Endothelial cell of umbilical vein (primary cell): ENCODE data around the gene SWI5. TPM values are rescaled to one million over a fixed set of nuclear protein-coding genes. Genes with fewer than 3 reads are reported as not detected.

Experiments used
- BruUV-seq: library from RNA; stranded (reverse); fragments of 400-500 nt; replicated peaks from 2 replicates; lab custom pipeline; 2021; lab: Mats Ljungman, UMichigan
- CTCF ChIA-PET: fragments of 300-600, 350-600 bp; sonication (Branson Sonifier 250); formaldehyde crosslinking; loops from one replicate; lab custom pipeline; 2021; ENCODE audit warnings: antibody characterized with exemption, inconsistent platforms; lab: Charles Lee
- POLR2A ChIA-PET: fragments of 300-600, 350-600 bp; sonication (Branson Sonifier 250); formaldehyde crosslinking; loops from one replicate; lab custom pipeline; 2021; ENCODE audit warnings: antibody characterized with exemption, inconsistent platforms; lab: Charles Lee
- DNase-seq: peaks from one replicate; pipeline ENCODE4 v3.0.0-alpha.2; 2011; ENCODE audit warnings: low read depth, low spot score
- FAIRE-seq: peaks from 2 replicates; lab custom pipeline; 2011; peaks lifted over from hg19 to GRCh38; lab: Jason Lieb, UNC
- H2AFZ ChIP-seq: 2 replicates; pipeline ENCODE4 v1.6.0; 2012; ENCODE audit warnings: low read depth, low read length, control low read depth, inconsistent platforms
- H3K27ac ChIP-seq: 2 replicates; pipeline ENCODE4 v1.5.1; 2011; ENCODE audit warnings: low read depth, mild to moderate bottlenecking, control low read depth, low read length, moderate library complexity; ENCODE audit not compliant: insufficient read depth
- H3K27me3 ChIP-seq, 2 experiments: 2 replicates each; pipeline versions ENCODE4 v1.6.0 to v1.6.1; 2011; ENCODE audit warnings: low read length in 2 of 2, mixed read lengths in 1 of 2; ENCODE audit not compliant: control insufficient read depth in 2 of 2, insufficient read depth in 2 of 2
- H3K36me3 ChIP-seq, 2 experiments: 2 replicates in 1 of 2; 3 replicates in 1 of 2; pipeline ENCODE4 v1.5.1; 2011; ENCODE audit warnings: low read length in 2 of 2, mild to moderate bottlenecking in 1 of 2, moderate library complexity in 1 of 2; ENCODE audit not compliant: control insufficient read depth in 2 of 2, insufficient read depth in 2 of 2; ENCODE audit errors: extremely low read depth in 1 of 2
- H3K4me1 ChIP-seq: 3 replicates; pipeline ENCODE4 v1.5.1; 2011; ENCODE audit warnings: mild to moderate bottlenecking, low read length; ENCODE audit not compliant: control insufficient read depth, insufficient read depth; ENCODE audit errors: extremely low read depth
- H3K4me2 ChIP-seq: 2 replicates; pipeline ENCODE4 v1.6.1; 2011; ENCODE audit warnings: low read length, control low read depth, mixed read lengths; ENCODE audit not compliant: insufficient read depth
- H3K4me3 ChIP-seq, 3 experiments: fragments of 200-600 bp in 1 of 3; sonication (generic), shearing (Covaris generic) in 1 of 3; replicated peaks in 1 of 3; 2 replicates each; pipeline ENCODE4 v1.5.1; 2011 to 2016; ENCODE audit warnings: control low read depth in 3 of 3, low read length in 3 of 3, mild to moderate bottlenecking in 2 of 3, inconsistent platforms in 1 of 3, low read depth in 1 of 3, moderate library complexity in 1 of 3; ENCODE audit not compliant: insufficient read depth in 1 of 3
- H3K79me2 ChIP-seq: 2 replicates; pipeline ENCODE4 v1.6.0; 2012; ENCODE audit warnings: low read length, inconsistent platforms; ENCODE audit not compliant: control insufficient read depth, insufficient read depth
- H3K9ac ChIP-seq: replicated peaks from 2 replicates; pipeline ENCODE3; 2011; ENCODE audit warnings: low read length, control low read depth; ENCODE audit not compliant: insufficient read depth; ENCODE audit errors: extremely low read depth
- H3K9me1 ChIP-seq: replicated peaks from 3 replicates; pipeline ENCODE4 v1.6.0; 2011; ENCODE audit warnings: mild to moderate bottlenecking, low read length; ENCODE audit not compliant: control insufficient read depth, insufficient read depth; ENCODE audit errors: extremely low read depth
- H3K9me3 ChIP-seq: replicated peaks from 2 replicates; pipeline ENCODE4 v1.5.1; 2012; ENCODE audit warnings: low read length, inconsistent platforms; ENCODE audit not compliant: control insufficient read depth, insufficient read depth
- H4K20me1 ChIP-seq: replicated peaks from 2 replicates; pipeline ENCODE3; 2011; ENCODE audit warnings: mild to moderate bottlenecking, low read length; ENCODE audit not compliant: control insufficient read depth, insufficient read depth; ENCODE audit errors: extremely low read depth
- CTCF ChIP-seq, 2 donors: IDR thresholded peaks; 1 replicate in 1 of 2; 2 replicates in 1 of 2; pipeline ENCODE4 v1.5.1; 2011; ENCODE audit warnings: low read length in 2 of 2, mild to moderate bottlenecking in 2 of 2, moderate library complexity in 2 of 2, control low read depth in 1 of 2, inconsistent platforms in 1 of 2, low read depth in 1 of 2; ENCODE audit not compliant: insufficient read depth in 1 of 2; ENCODE audit errors: extremely low read depth in 1 of 2
- EZH2 ChIP-seq: IDR thresholded peaks from 2 replicates; pipeline ENCODE4 v1.6.1; 2012; ENCODE audit warnings: borderline replicate concordance, low read depth, mild to moderate bottlenecking, moderate library complexity, low read length, inconsistent platforms; ENCODE audit not compliant: severe bottlenecking
- FOS ChIP-seq: IDR thresholded peaks from 2 replicates; pipeline ENCODE4 v1.6.1; 2011; ENCODE audit warnings: mild to moderate bottlenecking, low read length, moderate library complexity, borderline replicate concordance; ENCODE audit not compliant: insufficient read depth
- GATA2 ChIP-seq: IDR thresholded peaks from 2 replicates; pipeline ENCODE4 v1.7.0; 2011; ENCODE audit warnings: low read depth, mild to moderate bottlenecking, moderate library complexity, mixed read lengths, low read length; ENCODE audit not compliant: insufficient read length, insufficient read depth
- JUN ChIP-seq: IDR thresholded peaks from 2 replicates; pipeline ENCODE4 v1.6.1; 2011; ENCODE audit warnings: borderline replicate concordance, low read depth; ENCODE audit not compliant: insufficient read length, insufficient read depth
- MAX ChIP-seq: IDR thresholded peaks from 2 replicates; pipeline ENCODE4 v1.6.1; 2011; ENCODE audit not compliant: insufficient read depth, insufficient read length
- MYC ChIP-seq: IDR thresholded peaks from one replicate; pipeline ENCODE4 v1.6.1; 2011; ENCODE audit warnings: mild to moderate bottlenecking, low read depth, low read length
- POLR2A ChIP-seq: IDR thresholded peaks from 2 replicates; pipeline ENCODE4 v1.6.1; 2012; ENCODE audit warnings: low read depth, mild to moderate bottlenecking, control low read depth, low read length
- POLR2AphosphoS5 ChIP-seq: IDR thresholded peaks from 2 replicates; pipeline ENCODE4 v1.6.1; 2012; ENCODE audit warnings: low read depth, mild to moderate bottlenecking, control low read depth, low read length, moderate library complexity; ENCODE audit not compliant: insufficient read depth
- dilution Hi-C: fragments of 300-500 bp; cut with MboI; formaldehyde crosslinking; loops from one replicate; pipeline ENCODE4 v1.15.0; 2019; ENCODE audit warnings: low sequenced_read_pairs; ENCODE audit not compliant: extremely low pct_ligation_motif_present
- intact Hi-C: fragments of 100-400 bp; cut with micrococcal nuclease; formaldehyde crosslinking; loops from one replicate; pipeline ENCODE4 v1.10.0; 2022
- polyA plus RNA-seq, 4 experiments: library from polyadenylated mRNA; depleted of rRNA in 3 of 4; stranded (reverse) in 3 of 4; unstranded in 1 of 4; fragments of >200 nt; gene quantifications; 2 replicates each; pipeline versions ENCODE4 v1.2.1 to v1.2.3, GENCODE V29; 2011 to 2012; ENCODE audit warnings: missing spikeins in 1 of 4
- total RNA-seq: library from RNA; stranded (reverse); gene quantifications from 2 replicates; pipeline ENCODE4 v1.2.3, GENCODE V29; 2021

The SWI5 gene
- total and polyA plus RNA-seq, 2 donors (not counting 3 experiments of a cell fraction or from before 2014, with no cell fraction given), result 21.2 to 58.0 TPM

- Histone ChIP-seq H3K9me3 (no peaks in the 10 kb centered on the region), H3K79me2 (no peaks in the 10 kb centered on the region), H4K20me1 (no peaks in the 10 kb centered on the region), H3K4me3 (no peak overlapping the region), H3K27ac (no peak overlapping the region), H3K4me2 (no peak overlapping the region), H3K9ac (no peak overlapping the region), H3K4me1 (no peaks in the 10 kb centered on the region), H3K9me1 (no peaks in the 10 kb centered on the region), H2AFZ (no peak overlapping the region), H3K27me3 (no peaks in the 10 kb centered on the region), H3K36me3 (peaks cover 6 to 52% of the 10 kb centered on the region in 2 experiments)
- TF ChIP-seq POLR2AphosphoS5 (no peak), MYC (no peak), EZH2 (no peak), JUN (no peak), MAX (no peak), GATA2 (no peak), CTCF (IDR thresholded peaks at IDR 0.05; ENCODE audit: extremely low read depth in 1 of 2, insufficient read depth in 1 of 2, low read depth in 1 of 2, low read length in 2 of 2) (no peak), FOS (no peak), POLR2A (no peak)
- POLR2A ChIA-PET, result no interaction called here
- CTCF ChIA-PET, result interaction anchor here (1.3 kb wide), 1 partner anchor 83 kb away, joined by 5 read pairs; no protein-coding TSS in a partner anchor
- FAIRE-seq (no peak), DNase-seq (no peak)
- intact Hi-C loops, result no loop called here
- BruUV-seq, result no TSS peak
- dilution Hi-C loops, result no loop called here
Observed at GRCh38 chr9:128257907-128258306, 18.2 kb upstream of the SWI5 start.
